GM12891 (cell line): ENCODE measurements around the gene FBXO46.

Experiments
- PAX5 ChIP-seq: IDR thresholded peaks from 2 replicates; pipeline ENCODE4 v1.6.1; 2011; ENCODE audit warnings: low read length, moderate library complexity, mild to moderate bottlenecking; ENCODE audit not compliant: insufficient read depth, severe bottlenecking
- POLR2A ChIP-seq: IDR thresholded peaks from 2 replicates; pipeline ENCODE4 v1.6.1; 2011; ENCODE audit warnings: low read depth, low read length, control low read depth
- POLR2AphosphoS5 ChIP-seq: IDR thresholded peaks from 2 replicates; pipeline ENCODE4 v1.6.1; 2011; ENCODE audit warnings: low read depth, low read length, control low read depth
- SPI1 ChIP-seq: IDR thresholded peaks from 2 replicates; pipeline ENCODE4 v1.6.1; 2011; ENCODE audit warnings: low read depth, low read length, control low read depth
- TAF1 ChIP-seq: IDR thresholded peaks from 2 replicates; pipeline ENCODE4 v1.6.1; 2011; ENCODE audit warnings: low read depth, low read length, control low read depth

- TF ChIP-seq POLR2A, result no peak
- no peak for TF ChIP-seq POLR2AphosphoS5
- no peak for TF ChIP-seq TAF1
- TF ChIP-seq SPI1, result no peak
- no peak for TF ChIP-seq PAX5
These were observed 32.4 kb upstream of the FBXO46 start for GRCh38 chr19:45762870-45763631.
